RKO (cell line): ENCODE results near the gene DOK3.

Experiments used
- DNase-seq: peaks from one replicate; pipeline ENCODE4 v3.0.0-alpha.2; 2016; ENCODE audit warnings: low spot score

The DOK3 gene, protein sequence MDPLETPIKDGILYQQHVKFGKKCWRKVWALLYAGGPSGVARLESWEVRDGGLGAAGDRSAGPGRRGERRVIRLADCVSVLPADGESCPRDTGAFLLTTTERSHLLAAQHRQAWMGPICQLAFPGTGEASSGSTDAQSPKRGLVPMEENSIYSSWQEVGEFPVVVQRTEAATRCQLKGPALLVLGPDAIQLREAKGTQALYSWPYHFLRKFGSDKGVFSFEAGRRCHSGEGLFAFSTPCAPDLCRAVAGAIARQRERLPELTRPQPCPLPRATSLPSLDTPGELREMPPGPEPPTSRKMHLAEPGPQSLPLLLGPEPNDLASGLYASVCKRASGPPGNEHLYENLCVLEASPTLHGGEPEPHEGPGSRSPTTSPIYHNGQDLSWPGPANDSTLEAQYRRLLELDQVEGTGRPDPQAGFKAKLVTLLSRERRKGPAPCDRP

DNA sequence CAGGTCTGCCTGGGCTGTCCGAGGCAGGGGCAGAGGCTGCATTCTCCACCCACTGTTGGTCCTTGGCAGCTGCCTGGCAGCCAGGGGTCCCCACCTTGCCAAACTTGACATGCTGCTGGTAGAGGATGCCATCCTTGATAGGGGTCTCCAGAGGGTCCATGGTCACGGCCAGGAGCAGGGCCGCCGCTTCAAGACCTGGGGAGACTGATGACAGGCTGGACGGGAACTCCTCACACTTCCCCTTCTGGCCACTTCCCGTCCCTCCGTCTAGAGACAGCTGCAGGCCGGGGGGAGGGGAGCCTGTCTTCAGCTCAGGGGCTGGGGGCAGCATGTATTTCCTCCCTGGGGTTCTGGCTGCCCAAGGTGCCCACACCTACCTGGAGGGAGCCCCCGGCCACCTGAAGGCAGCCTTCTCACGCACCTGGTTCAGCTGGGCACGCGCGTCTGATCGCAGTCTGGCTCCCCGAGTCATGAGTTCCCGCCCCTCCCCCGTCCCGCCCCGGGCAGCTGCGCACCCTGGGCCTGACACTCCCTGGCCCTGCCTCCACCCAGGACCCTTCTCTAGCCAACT is at the start of gene DOK3:
Gene DOK3 (minus strand): TSS at position 446 of the 571 bp plus-strand sequence. CDS start 286 bp downstream, at position 160.
- DNase-seq, result no peak

DNA sequence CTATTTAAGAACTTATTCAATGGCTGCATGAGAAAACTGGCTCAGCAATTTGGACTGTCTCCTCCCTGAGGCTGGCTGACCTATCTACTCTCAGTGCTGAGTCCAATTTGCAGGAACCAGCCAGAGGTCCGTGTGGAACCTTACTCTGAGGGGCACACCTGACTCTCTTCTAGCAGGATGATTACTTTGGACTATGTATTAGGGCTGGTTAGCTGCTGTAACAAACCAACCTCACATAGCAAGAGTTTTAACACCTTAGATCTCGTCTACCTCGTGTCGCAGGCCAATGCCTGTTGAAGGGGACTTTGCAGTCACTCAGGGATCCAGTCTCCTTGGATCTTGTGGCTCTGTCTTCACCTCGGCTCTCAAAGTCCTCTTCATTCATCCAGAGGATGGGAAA is 48.2 kb upstream of the DOK3 start:
- DNase-seq, result no peak

DNA sequence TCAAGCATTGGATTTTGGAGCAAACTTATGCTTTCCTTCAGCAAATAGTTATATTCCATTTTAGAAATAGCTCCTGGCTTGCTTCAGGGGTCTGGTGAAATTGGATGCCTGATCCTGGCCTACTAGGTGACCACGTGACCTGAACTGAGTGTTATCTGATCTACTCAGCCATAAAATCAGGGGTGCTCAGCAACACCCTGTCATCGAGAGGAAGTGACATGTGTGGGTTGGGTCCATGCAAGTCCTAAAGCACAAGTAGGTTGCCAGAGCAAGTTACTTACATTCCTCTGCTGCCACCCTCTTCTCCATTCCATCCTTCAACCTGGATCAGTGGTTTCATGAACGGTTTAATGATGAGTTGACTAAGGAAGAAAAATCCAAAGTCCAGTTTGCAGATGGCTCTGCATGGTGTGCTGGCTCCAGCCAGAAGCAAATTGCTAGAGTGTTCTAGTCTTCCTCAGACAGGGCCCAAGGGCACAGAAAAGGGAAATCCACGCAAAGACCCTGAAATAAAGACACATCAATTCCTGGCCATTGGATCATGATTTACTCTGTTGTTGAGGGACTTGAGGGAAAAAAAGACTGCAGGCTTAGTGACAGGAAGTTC is 47.5 kb upstream of the DOK3 start:
- DNase-seq, result peak; percentile 17

DNA sequence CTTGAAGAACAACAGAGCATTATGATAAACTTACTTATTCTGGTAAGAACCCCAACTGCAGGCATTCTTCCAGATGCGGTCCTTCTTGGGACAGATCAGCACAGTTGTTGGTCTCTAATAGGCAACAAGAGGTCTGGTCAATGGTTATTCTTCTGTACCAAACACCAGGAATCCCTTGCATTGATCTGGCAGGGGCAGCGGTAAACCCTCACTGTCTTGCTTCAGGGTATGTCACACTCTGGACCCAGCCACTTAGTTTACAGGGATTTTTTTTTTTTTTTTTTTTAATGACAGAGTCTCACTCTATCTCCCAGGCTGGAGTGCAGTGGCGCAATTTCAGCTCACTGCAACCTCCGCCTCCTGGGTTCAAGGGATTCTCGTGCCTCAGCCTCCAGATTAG is 46.0 kb upstream of the DOK3 start:
- DNase-seq, result no peak

DNA sequence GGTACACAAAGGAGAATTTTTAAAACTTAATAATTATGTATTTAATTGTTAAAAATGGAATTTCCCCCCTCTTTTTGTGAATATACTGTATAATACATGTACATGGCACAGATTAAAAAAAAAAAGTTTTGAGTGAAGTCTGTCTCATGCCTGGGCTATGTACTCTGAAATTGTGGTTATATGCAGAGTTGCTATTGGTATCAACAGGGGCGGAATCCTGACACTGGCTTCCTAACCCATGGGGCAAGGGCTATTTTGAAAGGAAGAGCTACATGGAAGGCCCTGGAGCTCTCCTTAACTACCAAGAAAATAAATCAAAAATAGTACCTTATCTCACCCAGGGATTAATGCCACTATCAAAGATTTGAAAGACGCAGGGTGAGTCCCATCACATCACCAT is 45.6 kb upstream of the DOK3 start:
- no peak for DNase-seq

DNA sequence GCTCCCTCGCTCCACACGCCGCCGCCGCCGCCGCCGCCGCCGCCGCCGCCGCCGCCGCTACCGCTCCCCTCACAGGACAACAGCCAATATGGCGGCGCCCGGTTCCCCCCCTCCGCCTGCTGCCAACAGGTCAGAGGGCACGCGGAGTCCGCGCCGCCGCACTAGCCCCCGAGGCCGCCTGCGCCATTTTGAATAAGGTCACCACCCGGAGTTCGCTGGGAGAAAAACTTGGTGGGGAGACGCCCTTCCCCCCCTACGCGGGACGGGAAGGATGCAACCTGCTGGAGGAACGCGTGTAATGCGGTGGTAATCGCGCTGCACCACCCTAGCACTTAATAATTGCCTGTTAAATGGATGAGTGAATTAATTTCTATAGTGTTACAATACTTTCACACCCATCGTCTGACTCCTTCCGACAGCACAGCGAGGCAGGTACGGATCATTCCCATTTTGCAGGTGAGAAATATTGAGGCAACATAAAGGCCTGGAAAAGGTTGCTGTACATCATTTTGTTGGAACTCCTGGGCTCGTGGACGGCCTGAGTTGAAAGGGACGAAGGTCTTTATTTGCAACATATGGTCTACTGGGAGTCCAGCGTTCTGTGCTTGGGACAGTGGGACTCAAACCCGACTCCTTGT is 45.0 kb upstream of the DOK3 start, which contains the start of gene FAM193B:
Gene FAM193B (minus strand): TSS at position 90 of the 638 bp plus-strand sequence. CDS start 105 bp downstream, outside the sequence.
- DNase-seq, result peak; percentile 93

- peak; percentile 16 for DNase-seq
Measured at GRCh38 chr5:177553671-177554429, 44.2 kb upstream of the DOK3 start.

DNA sequence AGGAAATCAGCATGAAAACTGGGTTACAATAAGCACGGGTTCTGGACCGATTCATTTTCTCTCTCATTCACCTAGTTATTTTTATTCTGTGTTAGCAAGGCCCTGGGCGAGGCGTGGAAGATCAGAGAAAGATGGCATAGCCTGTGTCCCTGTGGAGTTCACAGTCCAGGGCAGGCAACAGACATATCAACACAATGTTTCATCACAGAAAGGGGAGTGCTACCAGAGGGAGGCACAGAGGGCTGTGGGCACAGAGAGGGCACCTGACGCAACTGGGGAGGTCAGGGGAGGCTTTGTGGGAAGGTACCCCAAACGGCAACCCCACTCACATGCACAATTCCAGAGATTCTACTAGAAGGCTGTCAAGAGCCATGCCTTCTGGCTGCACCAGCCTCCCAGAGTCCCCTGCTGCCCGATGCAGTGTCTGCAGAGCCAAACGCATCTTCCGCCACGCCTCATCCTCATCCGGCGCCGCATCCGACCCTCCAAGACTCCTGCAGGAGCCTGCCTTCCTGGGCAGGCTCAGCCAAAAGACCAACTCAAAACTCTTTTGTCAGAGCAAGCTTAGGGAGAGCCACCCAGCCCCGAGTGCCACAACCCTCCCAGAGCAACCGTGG is 43.3 kb upstream of the DOK3 start:
- no peak for DNase-seq

DNA sequence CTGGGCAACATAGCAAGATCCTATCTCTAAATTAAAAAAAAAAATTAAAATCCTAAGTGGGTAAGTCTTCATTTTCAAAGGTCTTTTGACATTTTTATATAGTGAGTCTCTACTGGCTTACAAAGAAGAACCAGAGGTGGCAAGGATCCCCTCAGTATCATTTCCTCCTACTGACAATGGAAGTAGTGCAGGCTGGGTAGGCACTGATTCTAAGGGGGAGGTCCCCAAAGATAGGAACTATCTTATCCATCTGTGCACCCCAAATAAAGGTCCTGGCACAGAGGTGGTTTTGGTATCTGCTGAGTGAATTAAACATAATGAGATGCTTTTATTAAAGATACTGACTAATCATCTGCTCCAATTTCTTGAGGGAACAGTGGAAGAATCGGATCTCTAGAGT is 40.5 kb upstream of the DOK3 start:
- DNase-seq, result no peak

GRCh38 chr5:177548495-177548894 is 38.9 kb upstream of the DOK3 start:
- no peak for DNase-seq

- no peak for DNase-seq
Measured at GRCh38 chr5:177547736-177548135, 38.1 kb upstream of the DOK3 start.

- DNase-seq, result peak; percentile 90
Measured at GRCh38 chr5:177546258-177546741, 36.7 kb upstream of the DOK3 start.

- no peak for DNase-seq
Measured at GRCh38 chr5:177545487-177546257, 36.0 kb upstream of the DOK3 start.

DNA sequence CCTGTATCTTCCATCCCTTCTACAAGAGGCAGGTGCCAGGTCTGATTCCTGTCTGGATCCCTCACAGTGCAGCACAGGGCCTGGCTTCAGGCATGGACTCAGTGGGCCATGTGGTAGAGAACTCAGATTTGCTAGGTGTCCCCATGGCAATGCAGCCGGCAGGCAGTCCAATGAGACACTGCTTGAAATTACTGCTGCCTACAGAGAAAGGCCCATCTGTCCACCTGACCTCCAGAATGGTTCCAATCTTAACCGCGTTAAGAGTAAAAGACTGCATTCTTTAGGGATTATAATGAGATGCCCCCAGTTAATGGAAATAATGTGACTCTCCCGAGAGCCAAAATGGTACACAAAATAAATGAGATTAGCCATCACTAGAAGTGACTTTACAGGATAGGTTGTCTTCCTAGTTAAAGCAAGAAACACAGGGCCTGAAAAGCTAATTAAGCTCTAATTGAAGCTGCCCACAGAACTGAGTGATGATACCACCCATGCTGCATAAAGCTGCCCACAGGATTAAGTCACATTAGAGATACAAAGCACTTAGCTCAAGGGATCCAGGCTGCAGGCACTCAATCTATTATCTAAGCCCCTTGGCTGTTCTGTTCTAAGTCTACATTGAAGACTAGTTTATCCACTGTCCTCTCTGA is 33.3 kb upstream of the DOK3 start:
- DNase-seq, result no peak

DNA sequence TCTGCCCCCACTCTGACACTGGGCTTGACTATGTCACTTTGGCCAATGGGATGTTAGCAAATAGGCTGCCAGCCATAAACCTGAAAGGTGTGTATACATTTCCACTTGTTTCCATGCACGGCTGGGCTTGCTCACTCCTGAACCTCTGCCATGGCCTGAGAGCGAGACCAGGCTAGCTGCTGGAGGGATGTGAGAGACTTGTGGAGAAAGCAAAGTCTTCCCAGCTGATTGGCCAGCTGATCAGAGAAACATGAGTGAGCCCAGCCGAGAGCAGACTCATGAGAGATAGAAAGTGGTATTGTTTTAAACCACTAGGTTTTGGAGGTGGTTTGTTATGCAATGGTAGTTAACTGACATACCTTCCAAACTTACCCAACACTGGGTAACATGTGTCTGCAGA is 30.8 kb upstream of the DOK3 start:
- DNase-seq, result no peak

- DNase-seq, result no peak
Measured at GRCh38 chr5:177539411-177539810, 29.8 kb upstream of the DOK3 start.

GRCh38 chr5:177538876-177539275 is 29.2 kb upstream of the DOK3 start:
- DNase-seq, result no peak

GRCh38 chr5:177537389-177538361 is 28.0 kb upstream of the DOK3 start:
- DNase-seq, result no peak

DNA sequence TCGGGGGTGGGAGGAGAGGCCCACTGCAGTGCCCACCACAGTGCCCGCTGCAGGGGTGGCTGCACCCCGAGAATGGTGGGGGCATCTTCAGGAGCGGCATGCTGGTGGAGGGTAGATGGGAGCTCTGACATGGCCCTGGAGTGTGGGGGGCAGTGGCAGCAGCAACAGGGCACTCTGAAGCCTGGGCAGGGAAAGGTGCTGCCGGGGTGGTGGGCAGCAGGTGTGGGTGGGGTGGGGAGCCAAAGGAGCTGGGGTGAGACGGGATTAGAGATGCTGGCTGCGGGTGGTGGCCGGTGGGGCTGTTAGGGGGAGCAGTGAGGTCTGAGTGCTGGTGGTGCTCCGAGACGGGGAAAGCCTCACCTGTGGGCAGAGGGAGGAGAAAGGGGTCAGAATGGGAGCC is 26.8 kb upstream of the DOK3 start:
- DNase-seq, result no peak
